ENCODE results near the gene RRP12. TPM values are rescaled to one million over a fixed set of nuclear protein-coding genes. Genes with fewer than 3 reads are reported as not detected.

RRP12 gene
- total RNA-seq, 2 donors from 2014 or later = 33.0 to 34.7 TPM

GRCh38 chr10:97445357-97445721, 44.2 kb upstream of the RRP12 start:
- Histone ChIP-seq H3K27ac (ENCODE audit: low read depth, low read length) (no peak overlapping the region), H3K4me1 (ENCODE audit: control insufficient read depth, insufficient read depth, low read length) (no peaks in the 10 kb centered on the region), H3K9ac (ENCODE audit: extremely low read depth, low read length, poor library complexity, severe bottlenecking) (peak overlapping the region; percentile 47), H3K27me3 (ENCODE audit: control insufficient read depth, insufficient read depth, low read length, poor library complexity, severe bottlenecking) (no peaks in the 10 kb centered on the region), H3K36me3 (ENCODE audit: control insufficient read depth, insufficient read depth, low read length) (peaks cover 16% of the 10 kb centered on the region), H3K4me3 (ENCODE audit: low read length) (peak overlapping the region; percentile 94), H3K9me3 (ENCODE audit: control insufficient read depth, low read length) (no peaks in the 10 kb centered on the region)
- no peak for DNase-seq
- H3K27me3 Mint-ChIP-seq (ENCODE audit: insufficient read depth) = no peaks in the 10 kb centered on the region
- H3K27ac Mint-ChIP-seq = peak overlapping the region; percentile 91
- no peak for TF ChIP-seq CTCF (conservative IDR thresholded peaks at IDR 0.05)
- 6 to 10% methylated on average over 9 to 13 of the region's 13 CpGs for WGBS, 2 experiments (ENCODE audit: insufficient coverage in 1 of 2, insufficient read length in 1 of 2)
- H3K4me1 Mint-ChIP-seq = peaks cover 12% of the 10 kb centered on the region
- H3K36me3 Mint-ChIP-seq (ENCODE audit: low read depth) = peaks cover 18% of the 10 kb centered on the region
- H3K9me3 Mint-ChIP-seq = no peaks in the 10 kb centered on the region
- peak overlapping the region; percentile 92 for H3K4me3 Mint-ChIP-seq

GRCh38 chr10:97444212-97444611, 43.1 kb upstream of the RRP12 start:
- no peak for TF ChIP-seq CTCF (conservative IDR thresholded peaks at IDR 0.05)
- no peak overlapping the region for H3K4me3 Mint-ChIP-seq
- H3K4me1 Mint-ChIP-seq = peaks cover 12% of the 10 kb centered on the region
- H3K4me1 ChIP-seq (ENCODE audit: control insufficient read depth, insufficient read depth, low read length) = no peaks in the 10 kb centered on the region
- DNase-seq = no peak
- H3K9me3 Mint-ChIP-seq = no peaks in the 10 kb centered on the region
- peaks cover 27% of the 10 kb centered on the region for H3K36me3 Mint-ChIP-seq (ENCODE audit: low read depth)
- no peak overlapping the region for H3K27ac Mint-ChIP-seq
- H3K4me3 ChIP-seq (ENCODE audit: low read length) = no peak overlapping the region
- no peak overlapping the region for H3K9ac ChIP-seq (ENCODE audit: extremely low read depth, low read length, poor library complexity, severe bottlenecking)
- 92 to 100% methylated on average over 1 of the region's 1 CpG for WGBS, 2 experiments (ENCODE audit: insufficient coverage in 1 of 2, insufficient read length in 1 of 2)
- no peaks in the 10 kb centered on the region for H3K9me3 ChIP-seq (ENCODE audit: control insufficient read depth, low read length)
- H3K27ac ChIP-seq (ENCODE audit: low read depth, low read length) = no peak overlapping the region
- H3K27me3 Mint-ChIP-seq (ENCODE audit: insufficient read depth) = no peaks in the 10 kb centered on the region
- peaks cover 19% of the 10 kb centered on the region for H3K36me3 ChIP-seq (ENCODE audit: control insufficient read depth, insufficient read depth, low read length)
- H3K27me3 ChIP-seq (ENCODE audit: control insufficient read depth, insufficient read depth, low read length, poor library complexity, severe bottlenecking) = no peaks in the 10 kb centered on the region

- Histone ChIP-seq H3K4me1 (ENCODE audit: control insufficient read depth, insufficient read depth, low read length) (no peaks in the 10 kb centered on the region), H3K4me3 (ENCODE audit: low read length) (no peak overlapping the region), H3K27ac (ENCODE audit: low read depth, low read length) (no peak overlapping the region), H3K9ac (ENCODE audit: extremely low read depth, low read length, poor library complexity, severe bottlenecking) (no peak overlapping the region), H3K9me3 (ENCODE audit: control insufficient read depth, low read length) (no peaks in the 10 kb centered on the region), H3K27me3 (ENCODE audit: control insufficient read depth, insufficient read depth, low read length, poor library complexity, severe bottlenecking) (no peaks in the 10 kb centered on the region), H3K36me3 (ENCODE audit: control insufficient read depth, insufficient read depth, low read length) (peaks cover 31% of the 10 kb centered on the region)
- Mint-ChIP-seq H3K4me3 (no peak overlapping the region), H3K27me3 (ENCODE audit: insufficient read depth) (no peaks in the 10 kb centered on the region), H3K36me3 (ENCODE audit: low read depth) (peaks cover 44% of the 10 kb centered on the region), H3K27ac (no peak overlapping the region), H3K4me1 (peaks cover 7% of the 10 kb centered on the region), H3K9me3 (no peaks in the 10 kb centered on the region)
- DNase-seq = no peak
- 86 to 97% methylated on average over 1 of the region's 1 CpG for WGBS, 2 experiments (ENCODE audit: insufficient coverage in 1 of 2, insufficient read length in 1 of 2)
- no peak for TF ChIP-seq CTCF (conservative IDR thresholded peaks at IDR 0.05)
Measured at GRCh38 chr10:97442277-97442676, 41.1 kb upstream of the RRP12 start.
